G401.6 (cell line): ENCODE data around the gene MATK.

Source experiments
- FAIRE-seq: peaks from 2 replicates; lab custom pipeline; 2012; peaks lifted over from hg19 to GRCh38; lab: Jason Lieb, UNC

The MATK gene

GRCh38 chr19:3814648-3815047 is 28.5 kb upstream of the MATK start:
- FAIRE-seq: no peak

- FAIRE-seq: no peak
Observed at GRCh38 chr19:3813473-3814392, 27.6 kb upstream of the MATK start.

- no peak for FAIRE-seq
Observed at GRCh38 chr19:3810708-3811355, 24.7 kb upstream of the MATK start.

GRCh38 chr19:3809881-3810707 is 23.9 kb upstream of the MATK start:
- no peak for FAIRE-seq

GRCh38 chr19:3808420-3809143 is 22.4 kb upstream of the MATK start:
- no peak for FAIRE-seq

- FAIRE-seq: no peak
Observed at GRCh38 chr19:3807574-3808354, 21.6 kb upstream of the MATK start.

GRCh38 chr19:3807131-3807480 is 20.9 kb upstream of the MATK start:
- FAIRE-seq: no peak

GRCh38 chr19:3805859-3806258 is 19.7 kb upstream of the MATK start:
- no peak for FAIRE-seq

- no peak for FAIRE-seq
Observed at GRCh38 chr19:3804429-3804828, 18.2 kb upstream of the MATK start.

- FAIRE-seq: no peak
Observed at GRCh38 chr19:3803986-3804385, 17.8 kb upstream of the MATK start.

GRCh38 chr19:3803114-3803888 is 17.1 kb upstream of the MATK start:
- no peak for FAIRE-seq

- no peak for FAIRE-seq
Observed at GRCh38 chr19:3801412-3802096, 15.4 kb upstream of the MATK start.

- no peak for FAIRE-seq
Observed at GRCh38 chr19:3800996-3801395, 14.8 kb upstream of the MATK start.

GRCh38 chr19:3798137-3798536 is 12.0 kb upstream of the MATK start:
- no peak for FAIRE-seq

- no peak for FAIRE-seq
Observed at GRCh38 chr19:3796358-3796757, 10.2 kb upstream of the MATK start.

GRCh38 chr19:3793799-3794198 is 7.6 kb upstream of the MATK start:
- no peak for FAIRE-seq

- no peak for FAIRE-seq
Observed at GRCh38 chr19:3792114-3792513, 5.9 kb upstream of the MATK start.

GRCh38 chr19:3790941-3791340 is 4.8 kb upstream of the MATK start:
- no peak for FAIRE-seq

GRCh38 chr19:3790209-3790734 is 4.1 kb upstream of the MATK start:
- no peak for FAIRE-seq
